Hepatocyte (in vitro differentiated cells): ENCODE results near the gene SNCG. TPM values are rescaled to one million over a fixed set of nuclear protein-coding genes. Genes with fewer than 3 reads are reported as not detected.
"Not testable (repeated sequence)": the region's sequence is repeated elsewhere in the genome, so short reads cannot be mapped to it uniquely, and the experiment has no call there.

Experiments used
- DNase-seq: peaks from one replicate; pipeline ENCODE4 v3.0.0-alpha.2; 2016; ENCODE audit warnings: low spot score
- H2AFZ ChIP-seq: fragments of 200-600 bp; sonication (generic); 2 replicates; pipeline ENCODE4 v1.6.0; 2016; ENCODE audit warnings: antibody characterized with exemption, mild to moderate bottlenecking
- H3K27ac ChIP-seq: fragments of 200-600 bp; sonication (generic); 2 replicates; pipeline ENCODE4 v1.5.1; 2016; ENCODE audit warnings: mild to moderate bottlenecking
- H3K27me3 ChIP-seq: fragments of 200-600 bp; sonication (generic); 2 replicates; pipeline ENCODE4 v1.6.1; 2016
- H3K36me3 ChIP-seq: fragments of 200-600 bp; sonication (generic); replicated peaks from 2 replicates; pipeline ENCODE4 v1.5.1; 2016; ENCODE audit warnings: low read depth; ENCODE audit not compliant: insufficient read depth
- H3K4me1 ChIP-seq: fragments of 200-600 bp; sonication (generic); 2 replicates; pipeline ENCODE4 v1.5.1; 2016; ENCODE audit warnings: mild to moderate bottlenecking, moderate library complexity; ENCODE audit not compliant: insufficient read depth
- H3K4me2 ChIP-seq: fragments of 200-600 bp; sonication (generic); 2 replicates; pipeline ENCODE4 v1.6.0; 2016
- H3K4me3 ChIP-seq: fragments of 200-600 bp; sonication (generic); 2 replicates; pipeline ENCODE4 v1.5.1; 2016; ENCODE audit warnings: mild to moderate bottlenecking
- H3K79me2 ChIP-seq: fragments of 200-600 bp; sonication (generic); 2 replicates; pipeline ENCODE4 v1.6.0; 2017; ENCODE audit warnings: mild to moderate bottlenecking
- H3K9me2 ChIP-seq: fragments of 200-600 bp; sonication (generic); replicated peaks from 2 replicates; pipeline ENCODE4 v1.6.0; 2017; ENCODE audit warnings: mild to moderate bottlenecking; ENCODE audit not compliant: insufficient read depth
- H3K9me3 ChIP-seq: fragments of 200-600 bp; sonication (generic); 2 replicates; pipeline ENCODE4 v1.5.1; 2016; ENCODE audit warnings: low read depth, mild to moderate bottlenecking
- H4K20me1 ChIP-seq: fragments of 200-600 bp; sonication (generic); 2 replicates; pipeline ENCODE4 v1.6.0; 2016; ENCODE audit warnings: mild to moderate bottlenecking; ENCODE audit not compliant: insufficient read depth, poor library complexity, severe bottlenecking
- EZH2 ChIP-seq: fragments of 200-600 bp; sonication (generic); IDR thresholded peaks from 2 replicates; pipeline ENCODE4 v1.6.1; 2016; ENCODE audit warnings: antibody characterized with exemption, mild to moderate bottlenecking, borderline replicate concordance
- EZH2phosphoT487 ChIP-seq: fragments of 200-600 bp; sonication (generic); IDR thresholded peaks from one replicate; pipeline ENCODE4 v1.6.1; 2018; ENCODE audit warnings: antibody characterized with exemption, mild to moderate bottlenecking, low read depth, moderate library complexity; ENCODE audit not compliant: unreplicated experiment, severe bottlenecking
- WGBS: methylation state at CpG from one replicate; pipeline ENCODE4 v1.1.6; 2016; ENCODE audit warnings: low lambda C conversion rate; ENCODE audit errors: missing lambda C conversion rate; 5-methylcytosine and 5-hydroxymethylcytosine counted together
- polyA plus RNA-seq: library from polyadenylated mRNA; unstranded; fragments of >200 nt; fragmentation: Nextera tagmentation; extraction: Ambion mirVana; gene quantifications from 2 replicates; pipeline ENCODE4 v1.2.1, GENCODE V29; 2016
- total RNA-seq: library from RNA; depleted of rRNA; stranded (reverse); fragments of >200 nt; gene quantifications from 2 replicates; pipeline ENCODE4 v1.2.3, GENCODE V29; 2014
- TF ChIP-seq, protein P1 (sequence below): fragments of 200-600 bp; sonication (generic); IDR thresholded peaks from 2 replicates; pipeline ENCODE4 v1.5.1; 2016; ENCODE audit warnings: antibody characterized with exemption, mild to moderate bottlenecking; ENCODE audit not compliant: poor library complexity

Gene SNCG
- total and polyA plus RNA-seq, 2 experiments from 2014 or later, result 12.1 to 18.5 TPM

- no peaks in the 10 kb centered on the region for H3K27me3 ChIP-seq
- peaks cover 20% of the 10 kb centered on the region for H3K4me1 ChIP-seq
- no peak overlapping the region for H3K4me3 ChIP-seq
- H4K20me1 ChIP-seq, result no peaks in the 10 kb centered on the region
- no peak overlapping the region for H3K27ac ChIP-seq
- WGBS, result 96% methylated on average over 7 of the region's 7 CpGs
- H3K9me2 ChIP-seq, result no peaks in the 10 kb centered on the region
- H3K36me3 ChIP-seq, result no peaks in the 10 kb centered on the region
- no peak overlapping the region for H2AFZ ChIP-seq
- no peaks in the 10 kb centered on the region for H3K9me3 ChIP-seq
- no peak for DNase-seq
- H3K79me2 ChIP-seq, result no peaks in the 10 kb centered on the region
- no peak overlapping the region for H3K4me2 ChIP-seq
- no peak for TF ChIP-seq EZH2phosphoT487
- TF ChIP-seq EZH2, result no peak
- TF ChIP-seq, protein P1, sequence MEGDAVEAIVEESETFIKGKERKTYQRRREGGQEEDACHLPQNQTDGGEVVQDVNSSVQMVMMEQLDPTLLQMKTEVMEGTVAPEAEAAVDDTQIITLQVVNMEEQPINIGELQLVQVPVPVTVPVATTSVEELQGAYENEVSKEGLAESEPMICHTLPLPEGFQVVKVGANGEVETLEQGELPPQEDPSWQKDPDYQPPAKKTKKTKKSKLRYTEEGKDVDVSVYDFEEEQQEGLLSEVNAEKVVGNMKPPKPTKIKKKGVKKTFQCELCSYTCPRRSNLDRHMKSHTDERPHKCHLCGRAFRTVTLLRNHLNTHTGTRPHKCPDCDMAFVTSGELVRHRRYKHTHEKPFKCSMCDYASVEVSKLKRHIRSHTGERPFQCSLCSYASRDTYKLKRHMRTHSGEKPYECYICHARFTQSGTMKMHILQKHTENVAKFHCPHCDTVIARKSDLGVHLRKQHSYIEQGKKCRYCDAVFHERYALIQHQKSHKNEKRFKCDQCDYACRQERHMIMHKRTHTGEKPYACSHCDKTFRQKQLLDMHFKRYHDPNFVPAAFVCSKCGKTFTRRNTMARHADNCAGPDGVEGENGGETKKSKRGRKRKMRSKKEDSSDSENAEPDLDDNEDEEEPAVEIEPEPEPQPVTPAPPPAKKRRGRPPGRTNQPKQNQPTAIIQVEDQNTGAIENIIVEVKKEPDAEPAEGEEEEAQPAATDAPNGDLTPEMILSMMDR, result no peak
Measured at GRCh38 chr10:86952106-86952505, 6.3 kb upstream of the SNCG start.

- WGBS, result 94% methylated on average over 10 of the region's 10 CpGs
- not testable (repeated sequence) for H3K27me3 ChIP-seq, H3K4me3 ChIP-seq, H3K36me3 ChIP-seq, H3K27ac ChIP-seq, DNase-seq, H3K9me3 ChIP-seq, H4K20me1 ChIP-seq, H3K4me2 ChIP-seq, H3K79me2 ChIP-seq, H3K9me2 ChIP-seq, H2AFZ ChIP-seq
- H3K4me1 ChIP-seq, result peaks cover 20% of the 10 kb centered on the region
Measured at GRCh38 chr10:86952697-86953096, 5.7 kb upstream of the SNCG start.

- Histone ChIP-seq H2AFZ (peak overlapping the region; percentile 38), H4K20me1 (no peaks in the 10 kb centered on the region), H3K9me2 (no peaks in the 10 kb centered on the region), H3K27ac (peak overlapping the region; percentile 76), H3K27me3 (no peaks in the 10 kb centered on the region), H3K4me2 (peak overlapping the region; percentile 57), H3K36me3 (no peaks in the 10 kb centered on the region), H3K4me1 (peaks cover 29% of the 10 kb centered on the region), H3K4me3 (no peak overlapping the region), H3K79me2 (no peaks in the 10 kb centered on the region), H3K9me3 (no peaks in the 10 kb centered on the region)
- TF ChIP-seq EZH2 (no peak), EZH2phosphoT487 (no peak)
- TF ChIP-seq, protein P1, result no peak
- peak; percentile 84 for DNase-seq
- WGBS, result 53% methylated on average over 12 of the region's 15 CpGs
Measured at GRCh38 chr10:86953747-86954680, 4.4 kb upstream of the SNCG start.

DNA sequence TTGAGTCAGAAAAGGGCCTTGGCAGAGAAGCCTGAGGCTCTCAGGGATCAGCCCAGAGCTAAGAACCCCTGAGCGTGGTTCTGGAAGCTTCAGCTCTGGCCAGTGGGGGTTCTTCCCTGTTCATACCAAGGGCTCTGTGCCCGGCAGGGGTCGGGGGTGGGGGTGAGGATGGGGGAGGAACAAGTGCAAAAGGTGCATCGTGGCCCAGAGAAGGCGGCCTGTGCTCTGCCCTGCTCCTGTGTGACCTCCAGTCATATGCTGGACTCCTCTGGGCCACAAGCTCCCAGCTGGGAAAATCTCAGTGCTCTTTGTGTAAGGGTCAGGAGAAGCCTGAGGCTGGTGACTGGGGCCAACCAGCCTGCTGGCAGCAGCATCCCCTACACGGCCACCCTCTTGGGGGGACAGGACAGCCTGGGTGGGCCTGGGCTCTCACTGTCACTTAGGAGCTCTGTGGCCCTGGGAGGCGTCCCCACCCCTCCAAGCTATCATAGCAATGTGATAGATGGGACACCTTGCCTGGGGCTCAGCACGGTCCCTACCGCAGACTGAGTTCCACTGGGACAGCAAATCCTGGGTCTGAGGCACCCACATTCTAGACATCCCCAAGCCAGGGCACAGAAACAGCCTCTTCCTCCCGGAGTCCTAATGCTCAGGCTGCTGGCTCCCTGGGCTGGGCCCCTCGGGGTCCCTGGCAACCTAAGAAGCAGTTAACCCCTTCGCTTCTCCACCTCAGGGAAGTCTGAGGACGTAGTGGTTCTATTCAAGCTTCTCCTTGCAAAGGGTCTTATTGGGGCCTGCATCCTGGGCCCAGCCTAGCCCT, 3.5 kb upstream of the SNCG start:
- Histone ChIP-seq H3K79me2 (no peaks in the 10 kb centered on the region), H3K4me2 (peak overlapping the region; percentile 57), H3K27me3 (no peaks in the 10 kb centered on the region), H3K9me3 (no peaks in the 10 kb centered on the region), H3K4me1 (peaks cover 35% of the 10 kb centered on the region), H3K4me3 (no peak overlapping the region), H2AFZ (peak overlapping the region; percentile 38), H3K27ac (peak overlapping the region; percentile 76), H4K20me1 (no peaks in the 10 kb centered on the region), H3K36me3 (no peaks in the 10 kb centered on the region), H3K9me2 (no peaks in the 10 kb centered on the region)
- peak; percentile 13 for DNase-seq
- 51% methylated on average over 13 of the region's 13 CpGs for WGBS
- TF ChIP-seq EZH2, result no peak
- TF ChIP-seq EZH2phosphoT487, result no peak
- TF ChIP-seq, protein P1, result no peak
